Right cardiac atrium (tissue), 5 donors: ENCODE measurements around the gene PIK3IP1. TPM values are rescaled to one million over a fixed set of nuclear protein-coding genes. Genes with fewer than 3 reads are reported as not detected.
A peak's percentile ranks its signal among the peaks of the same experiment; 100 is the strongest.
"Not testable (repeated sequence)": the region's sequence is repeated elsewhere in the genome, so short reads cannot be mapped to it uniquely, and the experiment has no call there.

Source experiments
- ATAC-seq, 2 donors: fragments of 200-7000 bp; cut with Tn5 transposase; one replicate each; pipeline versions ENCODE4 v1.8.0 to v1.9.1; 2020; ENCODE audit warnings: moderate library complexity in 2 of 2, mild to moderate bottlenecking in 1 of 2
- DNase-seq, 3 donors: peaks; one replicate each; pipeline ENCODE4 v3.0.0-alpha.2; 2020
- H3K27ac ChIP-seq: one replicate; pipeline ENCODE4 v1.5.1; 2013; ENCODE audit warnings: mild to moderate bottlenecking, low read length, control low read depth, moderate library complexity
- H3K27me3 ChIP-seq: one replicate; pipeline ENCODE4 v1.6.1; 2013; ENCODE audit not compliant: control insufficient read depth, insufficient read depth
- H3K4me1 ChIP-seq: one replicate; pipeline ENCODE4 v1.6.1; 2013; ENCODE audit warnings: low read length; ENCODE audit not compliant: control insufficient read depth, insufficient read depth
- H3K4me3 ChIP-seq: one replicate; pipeline ENCODE4 v1.5.1; 2013; ENCODE audit warnings: low read length, control low read depth
- H3K9me3 ChIP-seq: one replicate; pipeline ENCODE4 v1.6.1; 2013; ENCODE audit warnings: low read length; ENCODE audit not compliant: control insufficient read depth
- WGBS: extraction: QIAGEN DNeasy Blood & Tissue Kit; methylation state at CpG from one replicate; pipeline ENCODE4 v1.1.7; 2013; 5-methylcytosine and 5-hydroxymethylcytosine counted together
- intact Hi-C, 4 donors: fragments of 100-400 bp; cut with DNase I; formaldehyde crosslinking; loops; one replicate each; pipeline versions ENCODE4 v1.11.0 to v1.14.0; 2022 to 2023
- polyA plus RNA-seq: library from polyadenylated mRNA; stranded (reverse); fragments of 200-250 nt; gene quantifications from one replicate; pipeline ENCODE4 v1.2.3, GENCODE V29; 2013
- total RNA-seq, 4 donors: library from RNA; stranded (reverse); fragmentation: NEBNext Ultra II Directional; extraction: Animal tissue kit (Norgen Biotek cat#: 25700); gene quantifications; one replicate each; pipeline ENCODE4 v1.2.1, GENCODE V29; 2021
- donor health status: healthy with polysubstance abuse.
- donor health status: DM: no; HTN: yes; CAD: no.
- donor health status: DM: no; HTN: no; CAD: no.
- donor health status: DM: no; HTN: yes; CAD: no; lungs with severe emphysema.
- donor health status: DM: yes; HTN: yes; CAD: no.

Gene PIK3IP1
- total and polyA plus RNA-seq, 5 donors = 5.9 to 17.6 (median 13.9) TPM

DNA sequence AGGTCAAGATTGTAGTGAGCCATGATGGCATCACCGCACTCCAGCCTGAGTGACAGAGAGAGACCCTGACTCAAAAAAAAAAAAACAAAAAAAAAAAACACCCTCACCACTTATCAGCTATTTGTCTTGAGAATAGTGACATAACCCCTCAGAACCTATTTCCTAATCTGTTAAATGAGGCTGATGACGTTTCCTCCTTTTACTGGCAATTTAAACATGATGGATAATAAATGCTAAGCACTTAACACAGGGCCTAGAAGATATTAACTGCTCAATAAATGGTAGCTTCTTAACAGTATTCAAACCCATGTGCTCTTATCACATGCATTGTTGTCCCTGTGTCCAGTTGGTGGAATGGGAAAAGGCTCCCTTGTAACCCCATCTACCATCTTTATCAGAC is 45.6 kb downstream of the PIK3IP1 start:
- no peak for ATAC-seq
- no peak for DNase-seq
- Histone ChIP-seq H3K9me3 (no peaks in the 10 kb centered on the region), H3K27ac (no peak overlapping the region), H3K4me3 (no peak overlapping the region), H3K4me1 (peaks cover 19% of the 10 kb centered on the region), H3K27me3 (no peaks in the 10 kb centered on the region)
- intact Hi-C loops = no loop called here
- 68% methylated on average over 2 of the region's 2 CpGs for WGBS

DNA sequence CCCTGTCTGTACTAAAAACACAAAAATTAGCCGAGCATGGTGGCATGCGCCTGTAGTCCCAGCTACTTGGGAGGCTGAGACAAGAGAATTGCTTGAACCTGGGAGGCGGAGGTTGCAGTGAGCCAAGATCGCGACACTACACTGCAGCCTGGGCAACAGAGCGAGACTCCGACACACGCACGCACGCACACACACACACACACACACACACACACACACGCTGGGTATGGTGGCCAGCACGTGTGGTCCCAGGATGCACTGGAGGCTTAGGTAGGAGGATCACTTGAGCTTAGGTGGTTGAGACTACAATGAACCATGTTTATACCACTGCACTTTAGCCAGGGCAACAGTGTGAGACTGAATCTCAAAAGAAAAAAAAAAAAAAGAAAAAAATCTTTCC is 46.3 kb downstream of the PIK3IP1 start:
- DNase-seq, H3K27me3 ChIP-seq, ATAC-seq, H3K9me3 ChIP-seq, intact Hi-C loops, H3K4me3 ChIP-seq, H3K27ac ChIP-seq: not testable (repeated sequence)
- 91% methylated on average over 12 of the region's 12 CpGs for WGBS
- H3K4me1 ChIP-seq = peaks cover 19% of the 10 kb centered on the region

DNA sequence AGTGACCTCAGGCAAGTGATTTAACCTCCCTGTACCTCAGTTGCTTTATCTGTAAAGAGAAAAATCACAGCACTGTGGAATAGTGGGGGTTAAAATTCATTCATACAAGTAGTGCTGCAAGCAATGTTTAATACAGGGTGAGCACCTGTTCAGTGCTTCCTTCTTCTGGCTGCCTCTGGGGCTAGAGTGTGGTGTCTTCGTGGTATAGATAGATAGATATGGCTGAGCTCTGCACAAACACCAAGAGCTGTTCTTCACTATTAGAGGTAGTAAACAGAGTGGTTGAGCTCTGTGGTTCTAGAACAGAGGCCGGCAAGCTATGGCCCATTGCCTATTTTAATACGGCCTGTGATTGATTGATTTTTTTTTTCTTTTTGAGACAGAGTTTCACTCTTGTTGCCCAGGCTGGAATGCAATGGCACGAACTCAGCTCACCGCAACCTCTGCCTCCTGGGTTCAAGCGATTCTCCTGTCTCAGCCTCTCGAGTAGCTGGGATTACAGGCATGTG is 47.3 kb downstream of the PIK3IP1 start:
- H3K27ac ChIP-seq = no peak overlapping the region
- WGBS = 92% methylated on average over 7 of the region's 7 CpGs
- H3K4me1 ChIP-seq = peaks cover 16% of the 10 kb centered on the region
- no peaks in the 10 kb centered on the region for H3K27me3 ChIP-seq
- no peaks in the 10 kb centered on the region for H3K9me3 ChIP-seq
- DNase-seq (no peak), ATAC-seq (no peak)
- intact Hi-C loops = no loop called here
- no peak overlapping the region for H3K4me3 ChIP-seq

DNA sequence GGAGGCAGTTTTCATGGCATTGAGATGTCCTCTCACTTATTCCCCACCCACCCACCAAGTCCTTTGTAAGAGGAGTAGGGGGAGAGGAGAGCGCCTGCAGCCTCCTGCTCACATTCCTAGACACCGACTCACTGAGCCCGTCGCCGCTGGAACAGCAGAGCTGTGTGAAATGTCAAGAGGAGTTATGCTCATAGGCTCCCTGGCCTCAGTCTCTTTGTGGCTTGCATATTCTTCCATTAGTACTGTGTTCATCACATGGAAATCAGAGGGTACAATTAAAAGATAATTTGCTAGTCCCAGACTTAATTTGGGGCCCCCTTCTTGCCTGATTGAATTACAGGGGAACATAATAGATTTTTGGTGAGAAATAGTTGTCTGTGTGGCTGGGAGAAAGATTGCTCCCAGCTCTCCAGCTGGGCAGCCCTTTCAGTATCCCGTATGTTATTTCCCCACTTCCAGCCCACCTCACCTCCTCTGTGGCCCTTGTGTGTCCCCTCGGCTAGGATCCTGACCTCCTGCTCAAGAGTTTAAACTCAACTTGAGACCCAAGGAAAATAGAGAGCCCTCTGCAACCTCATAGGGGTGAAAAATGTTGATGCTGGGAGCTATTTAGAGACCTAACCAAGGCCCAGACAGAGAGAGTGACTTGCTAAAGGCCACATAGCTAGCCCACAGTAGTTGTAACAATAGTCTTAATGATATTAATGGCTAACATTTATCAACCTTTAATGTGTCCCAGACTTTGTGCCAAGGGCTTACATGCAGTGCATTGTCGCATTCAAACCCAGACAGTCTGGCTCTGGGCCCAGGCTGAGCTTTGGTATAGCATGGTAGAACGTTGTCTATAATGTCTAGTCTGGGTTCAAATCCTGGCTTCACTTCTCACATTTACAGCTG is 48.0 kb downstream of the PIK3IP1 start:
- Histone ChIP-seq H3K4me3 (no peak overlapping the region), H3K4me1 (peaks cover 14% of the 10 kb centered on the region), H3K9me3 (no peaks in the 10 kb centered on the region), H3K27ac (no peak overlapping the region), H3K27me3 (no peaks in the 10 kb centered on the region)
- intact Hi-C loops = no loop called here
- no peak for ATAC-seq
- DNase-seq = no peak
- 62% methylated on average over 9 of the region's 9 CpGs for WGBS

DNA sequence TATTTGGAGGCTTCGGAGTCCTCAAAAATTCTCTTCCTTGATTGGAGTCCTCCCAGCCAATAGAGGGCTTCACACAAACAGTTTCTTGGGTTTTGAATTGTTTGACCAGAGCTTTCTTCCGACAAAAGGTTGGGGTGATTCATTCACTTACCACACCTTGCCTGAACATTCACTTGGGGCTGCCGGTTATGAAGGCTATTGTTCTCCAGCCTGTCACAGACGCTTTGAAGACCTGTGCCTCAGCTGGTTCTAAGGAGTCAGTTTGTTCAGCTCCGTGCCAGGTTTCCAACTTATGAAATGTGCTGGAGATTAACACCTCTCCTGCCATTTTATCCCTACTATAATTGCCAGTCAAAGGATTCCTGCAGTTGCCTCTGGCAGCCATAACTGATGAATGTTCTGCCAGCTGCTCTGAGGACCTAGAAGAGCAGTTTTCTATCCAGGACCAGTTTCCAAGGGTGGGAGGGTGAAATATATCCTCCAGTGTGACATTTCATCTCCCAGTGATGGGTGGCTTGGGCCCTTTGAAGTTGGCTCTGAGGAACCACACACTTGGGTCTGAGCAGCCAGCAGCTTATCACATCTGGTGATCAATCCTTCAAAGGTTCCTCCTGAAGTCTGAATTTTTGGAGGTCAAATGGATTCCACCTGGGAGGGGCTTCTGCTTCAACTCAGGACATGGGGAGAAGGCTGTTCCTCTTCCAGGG is 48.8 kb downstream of the PIK3IP1 start:
- no peak for ATAC-seq
- Histone ChIP-seq H3K9me3 (no peaks in the 10 kb centered on the region), H3K27me3 (no peaks in the 10 kb centered on the region), H3K27ac (peak overlapping the region; percentile 10), H3K4me3 (no peak overlapping the region), H3K4me1 (peaks cover 10% of the 10 kb centered on the region)
- 71% methylated on average over 5 of the region's 5 CpGs for WGBS
- DNase-seq = no peak
- intact Hi-C loops = no loop called here

DNA sequence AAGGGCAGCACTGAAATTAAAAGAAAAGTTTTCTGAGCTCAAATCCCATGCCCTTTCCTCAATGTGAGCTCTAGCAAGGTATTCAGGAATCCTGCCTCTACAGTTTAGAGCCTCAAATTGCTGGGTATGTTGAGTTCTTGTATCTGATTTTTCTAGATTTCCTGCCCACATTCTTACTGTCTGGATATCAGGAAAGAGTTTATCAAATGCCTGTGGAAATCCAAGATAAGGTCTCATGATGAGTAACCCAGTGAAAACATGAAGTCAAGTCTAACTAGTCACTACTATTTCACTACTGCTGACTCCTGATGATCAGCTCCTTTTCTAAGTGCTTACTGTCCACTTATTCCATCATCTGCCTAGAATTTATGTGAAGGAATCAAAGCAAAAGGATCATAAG is 50.4 kb downstream of the PIK3IP1 start:
- no peaks in the 10 kb centered on the region for H3K27me3 ChIP-seq
- ATAC-seq (no peak), DNase-seq (no peak)
- no peak overlapping the region for H3K4me3 ChIP-seq
- H3K27ac ChIP-seq = no peak overlapping the region
- intact Hi-C loops = no loop called here
- peaks cover 7% of the 10 kb centered on the region for H3K4me1 ChIP-seq
- H3K9me3 ChIP-seq = no peaks in the 10 kb centered on the region

DNA sequence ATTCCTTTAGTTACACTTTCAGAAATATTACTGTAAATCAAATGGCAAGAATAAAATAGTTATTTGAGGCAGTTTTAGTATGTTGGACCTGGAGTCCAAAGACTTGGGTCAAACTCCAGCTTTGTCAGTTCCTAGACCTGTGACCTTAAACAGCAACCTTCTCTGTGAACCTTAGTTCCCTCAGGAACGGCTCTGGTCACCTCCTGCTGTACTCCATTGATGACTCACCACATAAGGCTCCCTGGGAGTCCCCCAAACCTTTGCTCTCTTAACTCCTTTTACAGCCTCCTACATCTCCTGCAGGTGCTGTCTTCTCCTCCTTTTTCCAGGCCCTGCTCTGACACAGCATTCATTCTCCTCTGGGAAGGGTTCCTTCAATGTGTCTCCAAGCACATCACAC is 51.1 kb downstream of the PIK3IP1 start:
- Histone ChIP-seq H3K4me1 (peaks cover 7% of the 10 kb centered on the region), H3K4me3 (no peak overlapping the region), H3K27ac (no peak overlapping the region), H3K27me3 (no peaks in the 10 kb centered on the region), H3K9me3 (no peaks in the 10 kb centered on the region)
- ATAC-seq = peak; percentile 29 to 47
- DNase-seq = no peak
- 55% methylated on average over 1 of the region's 1 CpG for WGBS
- intact Hi-C loops = no loop called here

DNA sequence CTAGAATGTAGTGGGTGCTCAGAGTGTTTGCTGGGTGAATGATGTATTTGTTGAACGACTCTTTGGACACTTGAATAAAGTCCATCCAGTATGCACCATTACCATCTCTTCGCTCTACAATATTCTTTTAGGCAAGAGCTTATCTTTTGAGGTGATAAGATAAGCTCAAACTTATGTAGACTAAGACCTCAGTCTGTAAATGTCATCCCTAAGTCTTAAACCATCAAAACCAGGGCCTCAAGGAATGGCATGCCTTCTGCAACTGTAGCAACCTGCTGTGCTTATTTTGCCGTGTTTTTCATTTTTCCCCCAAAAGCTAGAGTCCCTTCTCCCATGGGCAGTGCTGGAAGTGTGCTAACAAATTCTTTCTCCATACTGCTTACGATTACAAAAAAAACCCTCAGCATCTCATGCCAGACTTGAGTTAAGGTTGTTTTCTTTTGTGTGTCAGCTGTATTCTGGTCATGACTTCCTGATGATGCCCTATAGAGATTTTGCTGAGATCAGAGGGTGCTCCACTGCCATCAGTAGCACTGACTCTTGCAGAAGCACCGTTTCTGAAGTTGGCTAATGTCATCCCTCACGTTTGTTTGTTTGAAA is 52.4 kb downstream of the PIK3IP1 start:
- H3K9me3 ChIP-seq = no peaks in the 10 kb centered on the region
- no peak for DNase-seq
- 45% methylated on average over 6 of the region's 6 CpGs for WGBS
- H3K27ac ChIP-seq = no peak overlapping the region
- no peak overlapping the region for H3K4me3 ChIP-seq
- peaks cover 7% of the 10 kb centered on the region for H3K4me1 ChIP-seq
- intact Hi-C loops = loop anchor here in 1 of 4 donors (10.0 kb wide), 1 partner anchor 155 kb away; the partner anchor contains the start of gene SMTN
- no peaks in the 10 kb centered on the region for H3K27me3 ChIP-seq
- no peak for ATAC-seq

DNA sequence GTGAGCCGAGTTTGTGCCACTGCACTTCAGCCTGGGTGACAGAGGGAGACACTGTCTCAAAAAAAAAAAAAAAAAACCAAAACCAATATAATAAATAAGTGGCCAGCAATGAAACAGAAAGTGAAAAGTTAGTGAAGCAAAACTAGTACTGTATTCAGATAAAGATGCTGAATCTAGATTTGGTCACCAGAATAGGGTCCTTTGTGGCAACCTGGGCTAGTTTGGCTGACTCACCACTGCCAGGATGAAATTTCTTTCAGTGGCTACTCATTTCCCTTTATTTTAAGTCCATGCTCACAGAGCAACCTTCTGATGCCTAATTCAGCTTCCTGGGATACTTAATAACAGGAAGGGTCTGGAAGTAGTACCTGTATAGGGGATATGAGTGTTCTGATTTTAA is 54.2 kb downstream of the PIK3IP1 start:
- no peak for ATAC-seq
- no peak for DNase-seq
- H3K4me3 ChIP-seq = no peak overlapping the region
- intact Hi-C loops = loop anchor here in 1 of 4 donors (10.0 kb wide), 1 partner anchor 153 kb away; the partner anchor contains the start of gene SMTN
- no peaks in the 10 kb centered on the region for H3K27me3 ChIP-seq
- no peaks in the 10 kb centered on the region for H3K9me3 ChIP-seq
- WGBS = 97% methylated on average over 1 of the region's 1 CpG
- H3K27ac ChIP-seq = no peak overlapping the region
- no peaks in the 10 kb centered on the region for H3K4me1 ChIP-seq

DNA sequence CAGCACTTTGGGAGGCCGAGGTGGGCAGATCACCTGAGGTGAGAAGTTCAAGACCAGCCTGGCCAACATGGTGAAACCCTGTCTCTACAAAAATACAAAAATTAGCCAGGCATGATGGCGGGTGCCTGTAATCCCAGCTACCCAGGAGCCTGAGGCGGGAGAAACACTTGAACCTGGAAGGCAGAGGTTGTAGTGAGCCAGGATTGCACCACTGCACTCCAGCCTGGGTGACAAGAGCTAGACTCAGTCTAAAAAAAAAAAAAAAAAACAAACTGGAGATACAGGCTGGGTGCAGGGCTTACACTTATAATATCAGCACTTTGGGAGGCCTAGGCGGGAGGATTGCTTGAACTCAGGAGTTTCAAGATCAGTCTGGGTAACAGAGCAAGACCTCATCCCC is 56.2 kb downstream of the PIK3IP1 start:
- not testable (repeated sequence) for H3K27ac ChIP-seq, H3K9me3 ChIP-seq
- intact Hi-C loops = loop anchor here in 1 of 4 donors (10.0 kb wide), 1 partner anchor 151 kb away; the partner anchor contains the start of gene SMTN

More for the DNA sequence above, 56.2 kb downstream of the PIK3IP1 start:
- not testable (repeated sequence) for H3K4me3 ChIP-seq, H3K27me3 ChIP-seq, ATAC-seq, DNase-seq, H3K4me1 ChIP-seq
- WGBS = 99% methylated on average over 4 of the region's 4 CpGs
